HG02885 (cell line): ENCODE measurements around the gene TXN.
"Not testable (repeated sequence)": the region's sequence is repeated elsewhere in the genome, so short reads cannot be mapped to it uniquely, and the experiment has no call there.

Source experiments
- ATAC-seq: cut with Tn5 transposase; IDR thresholded peaks from one replicate; pipeline ENCODE4 v1.9.1; 2021; ENCODE audit warnings: mild to moderate bottlenecking; ENCODE audit not compliant: unreplicated experiment, poor library complexity

TXN gene

DNA sequence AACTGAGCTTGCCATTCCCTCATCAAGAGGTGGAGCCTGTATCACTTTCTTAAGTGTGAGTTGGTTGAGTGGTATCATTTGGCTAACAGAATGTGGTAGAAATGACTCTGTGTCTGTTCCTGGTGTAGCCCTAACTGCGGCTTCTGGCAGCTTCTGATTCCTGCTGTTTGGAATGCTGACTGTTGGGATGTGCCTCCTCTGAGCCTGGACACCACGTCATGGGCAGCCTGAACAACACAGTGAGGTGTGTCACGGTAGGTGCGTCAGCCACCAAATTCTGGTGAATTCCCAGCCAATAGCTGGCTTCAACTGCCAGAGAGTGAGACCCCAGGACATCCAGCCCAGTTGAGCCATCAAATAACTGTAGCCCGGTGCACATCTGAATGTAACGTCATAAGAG, 42.2 kb downstream of the TXN start:
- no peak for ATAC-seq

DNA sequence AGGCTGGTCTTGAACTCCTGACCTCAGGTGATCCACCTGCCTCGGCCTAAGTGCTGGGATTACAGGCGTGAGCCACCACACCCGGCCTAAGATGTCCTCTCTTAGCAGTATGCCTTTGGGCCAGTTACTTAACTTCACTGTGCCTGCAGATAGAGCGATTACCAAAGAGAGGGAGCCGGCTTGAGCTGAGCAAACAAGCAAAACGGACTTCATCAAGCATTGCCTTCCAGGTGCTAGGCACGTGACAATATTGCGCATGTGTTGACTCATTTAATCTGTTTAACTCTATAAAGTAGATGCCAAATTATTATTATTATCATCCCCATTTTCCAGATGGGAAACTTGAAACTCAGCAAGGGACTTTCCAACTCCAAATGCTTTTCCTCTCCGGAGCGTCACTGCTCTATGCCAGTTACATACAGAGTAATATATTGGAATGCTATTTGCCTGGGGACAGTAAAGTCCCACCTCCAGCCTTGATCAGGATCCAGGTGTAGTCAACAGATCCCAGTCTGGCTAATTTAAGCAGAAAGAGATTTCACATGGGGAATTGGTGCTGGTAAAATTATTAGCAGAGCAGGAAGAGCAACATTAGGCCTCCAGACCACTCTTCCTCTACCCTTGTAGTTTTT, 42.8 kb downstream of the TXN start:
- no peak for ATAC-seq

- no peak for ATAC-seq
These were observed 48.3 kb downstream of the TXN start, which contains the start of gene C9orf152 for GRCh38 chr9:110208031-110208430. Gene C9orf152, minus strand, starts transcription at chr9:110208159. Its CDS starts 580 bp downstream, at chr9:110207579.

DNA sequence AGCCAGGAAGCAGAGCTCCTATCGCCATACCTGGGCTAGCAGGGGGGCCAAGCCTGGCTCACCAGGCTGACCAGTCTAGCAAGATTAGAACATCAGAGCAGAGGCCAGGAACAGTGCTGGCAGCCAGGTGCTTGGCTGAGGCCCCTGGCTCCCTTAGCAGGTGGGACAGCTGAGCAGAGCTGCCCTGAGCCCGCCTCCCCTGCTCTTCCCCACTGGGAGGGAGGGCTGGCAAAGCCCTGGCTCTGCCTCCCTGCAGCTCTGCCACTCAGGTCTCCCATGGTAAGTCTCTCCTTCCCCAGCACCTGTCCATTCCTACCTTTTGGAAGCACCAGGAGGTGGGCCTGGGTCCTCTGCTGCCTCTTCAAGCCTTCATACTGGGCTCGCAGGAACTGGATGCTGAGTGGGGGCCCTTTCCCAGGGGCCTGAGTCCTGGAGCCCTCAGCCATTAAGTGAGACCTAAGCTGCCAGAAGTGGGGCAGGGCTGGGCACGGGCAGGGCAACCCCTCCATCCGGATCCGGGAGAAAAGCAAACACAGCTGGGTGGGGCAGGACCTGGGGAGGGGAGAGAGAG, 49.2 kb downstream of the TXN start:
- no peak for ATAC-seq

- ATAC-seq = no peak
These were observed 49.9 kb downstream of the TXN start for GRCh38 chr9:110206389-110206788.

DNA sequence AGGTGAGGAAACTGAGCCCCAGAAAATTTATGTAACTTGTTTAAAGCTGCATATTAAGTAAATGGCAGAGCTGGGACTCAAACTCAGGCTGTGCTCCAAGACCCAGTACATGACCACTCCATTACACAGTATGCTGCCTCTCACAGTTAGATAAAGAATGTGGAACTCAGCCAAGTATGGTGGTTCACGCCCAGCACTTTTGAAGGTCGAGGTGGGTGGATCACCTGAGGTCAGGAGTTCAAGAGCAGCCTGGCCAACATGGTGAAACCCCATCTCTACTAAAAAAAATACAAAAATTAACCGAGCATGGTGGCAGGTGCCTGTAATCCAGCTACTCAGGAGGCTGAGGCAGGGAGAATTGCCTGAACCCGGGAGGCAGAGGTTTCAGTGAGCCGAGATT, 50.7 kb downstream of the TXN start:
- ATAC-seq = not testable (repeated sequence)

GRCh38 chr9:110202232-110202631, 54.1 kb downstream of the TXN start:
- ATAC-seq = no peak

GRCh38 chr9:110199643-110200042, 56.7 kb downstream of the TXN start:
- ATAC-seq = no peak

GRCh38 chr9:110198357-110198756, 58.0 kb downstream of the TXN start:
- no peak for ATAC-seq

DNA sequence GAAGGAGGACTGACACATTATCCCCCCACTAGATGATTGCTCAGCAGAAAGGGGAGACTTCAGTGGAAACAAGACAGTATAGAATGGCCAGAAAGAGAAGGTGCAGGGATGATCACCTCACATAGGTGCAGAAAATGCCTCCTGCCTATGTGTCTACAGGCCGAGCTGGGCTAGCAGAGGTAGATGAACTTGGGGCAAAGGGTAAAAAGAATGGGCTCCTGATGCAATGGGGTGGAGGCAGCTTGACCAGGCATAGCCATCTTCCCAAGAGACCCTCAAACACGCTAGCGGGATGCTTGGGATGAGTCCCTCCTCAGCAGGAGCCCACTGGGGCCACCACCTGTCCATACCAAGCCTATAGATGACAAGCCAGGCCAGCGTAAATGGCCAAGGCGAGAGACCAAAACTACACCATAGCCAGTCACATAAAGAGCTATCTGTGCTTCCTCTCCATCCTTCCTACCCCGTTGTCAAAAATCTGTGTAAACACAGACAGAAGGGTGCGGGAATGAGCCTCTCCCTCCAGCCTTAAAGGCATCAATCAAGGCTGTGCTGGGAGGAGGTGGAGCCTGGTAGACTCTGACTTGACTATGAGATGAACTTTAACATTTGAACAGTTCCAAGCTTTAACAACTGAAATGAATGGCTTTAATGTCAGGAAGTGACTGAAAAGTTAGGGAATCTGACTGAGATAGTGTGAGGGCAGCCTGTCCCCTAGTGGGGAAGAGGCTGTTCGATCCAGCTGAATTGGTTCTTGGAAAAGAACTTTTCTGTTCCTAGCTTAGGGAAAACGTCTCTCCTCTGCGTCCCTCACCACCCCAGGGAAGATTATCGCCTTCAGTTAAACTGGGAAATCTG, 58.7 kb downstream of the TXN start:
- no peak for ATAC-seq

DNA sequence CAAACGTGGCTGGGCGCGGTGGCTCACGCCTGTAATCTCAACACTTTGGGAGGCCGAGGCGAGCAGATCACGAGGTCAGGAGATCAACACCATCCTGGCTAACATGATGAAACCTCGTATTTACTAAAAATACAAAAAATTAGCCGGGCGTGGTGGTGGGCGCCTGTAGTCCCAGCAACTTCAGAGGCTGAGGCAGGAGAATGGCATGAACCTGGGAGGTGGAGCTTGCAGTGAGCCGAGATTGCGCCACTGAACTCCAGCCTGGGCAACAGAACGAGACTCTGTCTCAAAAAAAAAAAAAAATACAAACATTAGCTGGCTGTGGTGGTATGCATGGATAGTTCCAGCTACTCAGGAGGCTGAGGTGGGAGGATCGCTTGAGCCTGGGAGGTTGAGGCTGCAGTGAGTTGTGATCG, 60.2 kb downstream of the TXN start:
- ATAC-seq = not testable (repeated sequence)
